Measurements from ENCODE around the gene MALSU1. TPM values are rescaled to one million over a fixed set of nuclear protein-coding genes. Genes with fewer than 3 reads are reported as not detected.
A peak's percentile ranks its signal among the peaks of the same experiment; 100 is the strongest.

Gene MALSU1
- total RNA-seq, 2 donors from 2014 or later: 32.3 to 35.1 TPM

DNA sequence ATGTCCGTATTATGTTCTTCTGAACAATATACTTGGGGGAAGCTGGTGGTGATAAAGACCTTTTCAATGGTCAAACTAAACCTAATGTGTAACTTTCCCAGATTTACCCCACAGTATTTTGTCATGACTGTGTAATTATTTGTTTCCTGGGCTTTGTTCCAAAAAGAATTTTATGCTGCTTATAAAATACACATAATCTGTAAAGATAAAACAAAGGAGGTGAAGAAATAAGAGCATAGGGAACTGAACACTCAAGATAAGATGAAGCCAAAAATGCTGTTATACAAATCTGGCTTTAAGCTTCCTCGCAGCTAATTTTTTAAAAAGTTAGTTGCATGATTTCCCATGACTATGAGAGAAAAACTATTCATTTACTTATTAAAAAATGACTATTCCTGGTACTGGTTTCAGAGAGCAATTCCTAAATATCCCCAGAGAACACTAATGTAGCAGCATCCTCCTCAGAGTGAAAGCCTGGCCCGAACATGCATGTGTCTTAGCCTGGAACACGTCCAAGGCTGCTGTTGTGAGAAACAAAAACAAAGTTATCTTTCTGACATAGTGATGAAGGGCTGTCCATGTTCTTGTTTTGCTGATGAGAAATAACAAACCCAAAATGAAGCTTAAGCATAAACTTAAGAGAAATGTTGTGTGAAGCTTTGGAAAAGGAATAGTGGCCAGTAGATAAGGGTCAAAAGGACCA lies 33.9 kb downstream of the MALSU1 start:
- ATAC-seq (peak; percentile 56), DNase-seq (no peak)
- intact Hi-C loops (cut with DNase I, micrococcal nuclease): no loop called here

GRCh38 chr7:23333671-23334246 lies 34.6 kb downstream of the MALSU1 start:
- intact Hi-C loops (cut with DNase I, micrococcal nuclease): no loop called here
- DNase-seq (no peak), ATAC-seq (no peak)

DNA sequence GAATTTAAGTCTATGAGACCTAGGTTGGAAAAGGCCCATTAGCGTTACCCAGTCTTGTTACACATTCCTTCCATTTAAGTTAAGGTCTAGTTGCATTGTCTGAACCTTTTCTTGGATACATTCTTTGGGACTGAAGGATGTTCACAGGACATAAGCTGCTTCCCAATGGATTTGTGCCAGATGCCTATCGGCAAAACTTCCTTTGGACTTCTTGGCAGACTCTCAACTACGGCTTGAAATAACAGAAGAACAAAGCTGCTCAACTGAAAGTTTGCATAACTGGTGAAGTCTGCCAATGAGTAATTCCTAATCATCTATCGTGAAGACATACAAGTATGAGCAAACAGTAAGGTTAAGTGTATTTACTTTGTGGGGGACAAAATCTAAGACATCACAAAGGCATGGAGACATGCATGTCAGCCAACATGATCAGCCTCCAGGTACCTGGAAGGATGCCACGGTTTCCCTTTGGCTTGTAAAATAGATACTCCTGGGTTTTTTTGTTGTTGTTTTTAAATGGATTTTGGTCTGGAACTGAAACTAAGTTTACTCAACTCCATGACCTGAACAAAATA lies 35.4 kb downstream of the MALSU1 start:
- ATAC-seq (peak; percentile 77), DNase-seq (peak; percentile 12 to 25)
- intact Hi-C loops (cut with DNase I, micrococcal nuclease): no loop called here

DNA sequence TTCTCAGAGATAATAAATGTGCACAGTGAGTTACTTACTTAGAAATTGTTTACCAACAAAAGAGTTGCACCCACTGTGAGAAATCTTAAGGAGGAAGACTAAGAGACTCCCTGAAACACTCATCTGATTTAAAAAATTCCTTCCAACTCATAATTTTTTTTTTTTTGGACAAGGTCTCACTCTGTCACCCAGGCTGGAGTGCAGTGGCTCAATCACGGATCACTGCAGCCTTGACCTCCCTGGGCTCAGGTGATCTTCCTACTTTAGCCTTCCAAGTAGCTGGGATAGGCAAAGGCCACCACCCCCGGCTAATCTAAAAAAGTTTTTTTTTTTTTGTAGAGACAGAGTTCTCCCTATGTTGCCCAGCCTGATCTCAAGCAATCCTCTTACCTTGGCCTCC lies 36.0 kb downstream of the MALSU1 start:
- ATAC-seq (no peak), DNase-seq (no peak)
- intact Hi-C loops (cut with DNase I, micrococcal nuclease): no loop called here

- ATAC-seq: no peak
- no peak for DNase-seq
- intact Hi-C loops (cut with DNase I, micrococcal nuclease): no loop called here
Observed at GRCh38 chr7:23335621-23336020, 36.5 kb downstream of the MALSU1 start.

- no peak for ATAC-seq
- intact Hi-C loops (cut with DNase I, micrococcal nuclease): no loop called here
- DNase-seq: no peak
Observed at GRCh38 chr7:23336086-23336485, 36.9 kb downstream of the MALSU1 start.

DNA sequence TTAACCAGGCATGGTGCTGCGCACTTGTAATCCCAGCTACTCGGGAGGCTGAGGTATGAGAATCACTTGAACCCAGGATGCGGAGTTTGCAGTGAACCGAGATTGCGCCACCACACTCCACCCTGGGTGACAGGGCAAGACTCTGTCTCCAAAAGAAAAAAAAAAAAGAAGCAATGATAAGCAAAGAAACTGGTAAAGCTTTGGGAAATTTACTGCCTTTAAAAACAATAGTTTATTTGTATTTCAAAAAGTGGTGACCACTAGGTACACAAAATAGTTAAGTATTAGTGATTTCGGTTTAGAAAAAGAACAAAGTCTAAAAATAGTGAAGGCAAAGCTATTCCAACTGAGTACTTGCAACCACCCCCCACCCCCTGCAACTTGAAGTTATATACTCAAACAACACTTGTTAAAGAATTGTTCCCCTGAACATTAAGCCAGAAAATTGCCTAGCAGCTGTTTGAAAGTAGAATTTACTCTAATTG lies 37.7 kb downstream of the MALSU1 start:
- ATAC-seq (no peak), DNase-seq (no peak)
- intact Hi-C loops (cut with DNase I, micrococcal nuclease): no loop called here

DNA sequence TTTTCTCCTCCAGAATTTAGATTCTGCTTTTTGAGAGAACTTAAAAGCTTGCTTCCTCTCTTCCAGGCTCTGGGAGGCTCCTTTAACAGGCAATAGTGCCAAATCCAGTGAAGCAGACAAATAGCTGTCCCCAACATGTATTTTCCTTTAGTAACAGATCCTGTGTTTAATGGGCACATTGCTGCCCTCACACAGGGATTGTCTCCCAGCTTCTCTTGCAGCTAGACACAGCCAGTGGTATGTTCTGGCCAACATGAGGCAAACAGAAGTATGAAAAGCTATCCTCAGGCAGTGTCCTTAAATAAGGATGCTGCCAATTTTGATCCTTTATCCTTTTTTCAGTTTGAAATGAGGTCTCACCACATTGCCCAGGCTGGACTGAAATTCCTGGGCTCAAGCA lies 38.2 kb downstream of the MALSU1 start:
- ATAC-seq (no peak), DNase-seq (no peak)
- intact Hi-C loops (cut with DNase I, micrococcal nuclease): no loop called here

- no peak for ATAC-seq
- DNase-seq: no peak
- intact Hi-C loops (cut with DNase I, micrococcal nuclease): no loop called here
Observed at GRCh38 chr7:23338439-23338838, 39.3 kb downstream of the MALSU1 start.

DNA sequence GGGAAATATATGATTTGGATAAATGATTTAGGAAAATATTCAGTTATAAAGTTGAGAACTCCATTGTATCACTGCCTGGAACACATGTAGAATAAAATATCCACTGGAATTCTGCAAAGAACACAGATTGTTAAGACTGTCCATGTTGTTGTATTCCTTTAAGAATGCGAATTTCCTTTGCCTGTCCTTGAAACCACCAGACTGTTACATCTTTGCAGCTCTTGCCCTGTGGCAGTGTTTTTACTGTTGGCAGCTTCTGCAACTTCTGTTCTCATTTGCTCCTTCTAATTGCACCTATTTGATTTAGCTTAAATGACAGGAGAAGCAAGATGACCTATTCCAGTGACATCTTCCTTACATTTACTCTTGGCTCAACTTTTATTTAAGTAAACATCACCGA lies 39.7 kb downstream of the MALSU1 start:
- ATAC-seq (no peak), DNase-seq (no peak)
- intact Hi-C loops (cut with DNase I, micrococcal nuclease): no loop called here

DNA sequence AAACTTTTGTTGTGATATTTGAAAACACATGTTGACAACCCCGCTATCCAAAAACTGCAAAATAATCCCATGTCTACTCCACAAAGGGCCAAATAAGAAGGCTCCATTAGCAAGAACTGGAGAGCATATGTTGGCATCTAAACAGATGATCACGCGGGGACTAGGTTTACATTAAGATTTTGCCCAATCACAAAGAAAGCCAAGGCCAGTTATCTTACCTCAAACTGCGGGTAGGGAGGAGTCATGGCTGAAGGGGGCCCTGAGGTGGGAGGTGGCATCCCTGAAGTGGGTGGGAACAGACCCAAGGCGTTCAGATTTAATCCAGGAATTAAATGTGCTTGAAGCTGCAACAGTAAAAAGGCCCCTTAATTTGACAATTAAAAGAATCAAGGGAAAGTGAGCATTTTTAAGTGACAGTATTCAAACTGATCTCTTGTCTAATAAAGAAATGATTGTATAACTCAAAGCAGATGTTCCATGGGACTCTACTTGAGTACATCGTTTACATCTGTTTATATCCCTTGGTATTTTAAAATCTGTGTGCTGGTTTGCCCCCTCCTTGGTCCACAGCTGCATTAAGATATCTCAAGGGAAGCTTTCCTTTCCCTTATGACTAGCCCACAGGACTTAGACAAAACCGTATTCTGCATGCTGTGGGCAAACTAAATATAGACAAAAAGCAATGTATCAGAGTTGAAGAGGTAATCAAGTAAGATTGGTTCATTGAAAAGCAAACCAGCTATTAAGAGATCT lies 42.9 kb downstream of the MALSU1 start:
- intact Hi-C loops (cut with DNase I, micrococcal nuclease): no loop called here

GRCh38 chr7:23343102-23343501 lies 44.0 kb downstream of the MALSU1 start:
- intact Hi-C loops (cut with DNase I, micrococcal nuclease): no loop called here
- ATAC-seq: no peak
- no peak for DNase-seq

More for the DNA sequence above, 42.9 kb downstream of the MALSU1 start:
- no peak for ATAC-seq
- DNase-seq: no peak

DNA sequence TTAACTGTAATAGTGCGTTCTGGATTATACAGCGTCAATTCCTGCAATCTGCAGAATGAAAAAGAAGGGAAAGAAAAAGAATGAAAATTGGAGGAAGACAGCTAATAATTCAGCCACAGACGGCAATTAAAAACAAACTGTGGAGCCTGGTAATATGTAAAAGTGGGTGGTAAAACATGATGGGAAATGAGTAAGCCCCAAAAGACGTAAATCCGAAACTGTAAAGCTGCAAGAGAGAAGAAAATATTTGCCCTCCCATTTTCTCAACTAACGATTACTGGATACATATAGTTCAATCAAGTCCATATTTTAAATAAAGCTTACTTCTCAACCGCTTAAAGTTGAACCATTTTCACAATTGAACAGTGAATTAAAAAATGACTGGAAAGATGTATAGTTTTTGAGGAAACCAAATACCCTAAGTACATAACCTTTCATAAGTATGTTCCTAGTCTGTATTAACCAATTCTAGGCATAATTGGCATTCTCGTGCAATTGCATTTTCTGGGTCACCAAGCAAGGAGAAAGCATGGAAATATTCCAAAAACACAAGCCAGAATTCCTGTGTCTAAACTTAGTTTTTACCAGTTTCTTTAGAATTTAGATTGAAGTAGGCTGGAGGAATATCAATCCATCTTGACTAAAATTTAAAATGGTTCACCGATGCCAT lies 44.8 kb downstream of the MALSU1 start:
- DNase-seq (no peak), ATAC-seq (no peak)
- intact Hi-C loops (cut with DNase I, micrococcal nuclease): no loop called here

GRCh38 chr7:23345601-23346000 lies 46.5 kb downstream of the MALSU1 start:
- DNase-seq (no peak), ATAC-seq (peak; percentile 39)
- intact Hi-C loops (cut with DNase I, micrococcal nuclease): no loop called here

DNA sequence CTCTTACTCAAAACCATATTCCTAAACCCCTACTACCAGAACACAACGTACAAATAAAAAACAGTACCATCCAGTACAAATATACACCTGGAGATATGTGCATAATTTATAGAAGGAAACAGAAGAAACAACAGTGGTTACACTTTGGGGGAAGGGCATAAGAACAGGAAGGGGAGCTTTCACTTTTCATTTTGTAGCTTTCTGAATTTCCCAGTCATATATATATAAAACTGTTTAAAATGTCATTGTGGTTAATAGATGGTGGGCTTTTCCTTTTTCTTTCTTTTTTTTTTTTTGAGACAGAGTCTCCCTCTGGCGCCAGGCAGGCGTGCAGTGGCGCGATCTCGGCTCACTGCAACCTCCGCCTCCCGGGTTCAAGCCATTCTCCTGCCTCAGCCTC lies 47.2 kb downstream of the MALSU1 start:
- DNase-seq (no peak), ATAC-seq (no peak)

GRCh38 chr7:23347033-23347681 lies 48.0 kb downstream of the MALSU1 start:
- intact Hi-C loops (cut with DNase I, micrococcal nuclease): no loop called here
- ATAC-seq: no peak
- no peak for DNase-seq

More for the DNA sequence above, 47.2 kb downstream of the MALSU1 start:
- intact Hi-C loops (cut with DNase I, micrococcal nuclease): no loop called here

DNA sequence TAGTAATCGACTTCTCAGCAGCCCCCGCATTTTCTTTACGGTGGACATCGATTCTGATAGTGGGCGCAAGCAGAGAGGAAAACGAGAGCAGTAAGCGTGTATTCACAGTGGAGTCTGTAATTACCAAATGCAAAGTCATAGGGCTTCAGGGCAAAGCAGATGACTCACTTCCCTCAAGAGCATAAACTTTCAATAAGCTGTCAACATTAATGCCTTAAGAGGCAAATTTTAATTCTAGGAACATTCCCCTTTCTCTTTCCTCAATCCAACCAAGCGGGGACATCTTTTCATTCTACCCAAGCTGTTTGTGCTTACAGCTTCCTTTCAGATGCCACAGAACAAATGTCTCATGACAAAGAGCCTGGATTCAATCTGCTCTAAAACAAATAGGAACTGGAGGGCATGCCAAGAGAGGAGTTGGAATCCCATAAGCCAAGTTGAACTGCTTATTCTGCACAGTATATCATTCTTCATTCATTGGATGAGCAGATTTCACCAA lies 48.6 kb downstream of the MALSU1 start:
- ATAC-seq (no peak), DNase-seq (no peak)
- intact Hi-C loops (cut with DNase I, micrococcal nuclease): no loop called here

GRCh38 chr7:23349484-23350157 lies 50.5 kb downstream of the MALSU1 start:
- DNase-seq (no peak), ATAC-seq (no peak)
- intact Hi-C loops (cut with DNase I, micrococcal nuclease): no loop called here
